Ascending aorta (tissue), 2 donors: ENCODE data around the gene IDI2. TPM values are rescaled to one million over a fixed set of nuclear protein-coding genes. Genes with fewer than 3 reads are reported as not detected.

ENCODE experiments used
- DNase-seq, 2 donors: peaks; one replicate each; pipeline ENCODE4 v3.0.0-alpha.2; 2019; ENCODE audit warnings: low spot score in 2 of 2
- H3K27ac ChIP-seq, 2 donors: fragments of 200-600 bp; sonication (generic); one replicate each; pipeline ENCODE4 v1.5.1; 2016 to 2017; ENCODE audit warnings: mild to moderate bottlenecking in 1 of 2
- H3K27me3 ChIP-seq: fragments of 200-600 bp; sonication (generic); one replicate; pipeline ENCODE4 v1.5.1; 2017
- H3K36me3 ChIP-seq, 2 donors: fragments of 200-600 bp; sonication (generic); one replicate each; pipeline ENCODE4 v1.5.1; 2016
- H3K4me1 ChIP-seq, 2 donors: fragments of 200-600 bp; sonication (generic); one replicate each; pipeline ENCODE4 v1.5.1; 2016 to 2017; ENCODE audit warnings: mild to moderate bottlenecking in 1 of 2
- H3K4me3 ChIP-seq, 2 donors: fragments of 200-600 bp; sonication (generic); one replicate each; pipeline ENCODE4 v1.5.1; 2016 to 2017; ENCODE audit warnings: mild to moderate bottlenecking in 1 of 2
- H3K9me3 ChIP-seq, 2 donors: fragments of 200-600 bp; sonication (generic); one replicate each; pipeline ENCODE4 v1.5.1; 2016
- intact Hi-C: fragments of 100-400 bp; cut with DNase I; formaldehyde crosslinking; loops from one replicate; pipeline ENCODE4 v1.15.1; 2023
- total RNA-seq: library from RNA; depleted of rRNA; stranded (reverse); fragments of >200 nt; gene quantifications from one replicate; pipeline ENCODE4 v1.1.0, GENCODE V29; 2016
- TF ChIP-seq, protein P1 (sequence below), 3 experiments: fragments of 200-600 bp in 2 of 3; fragments of 450-650 bp in 1 of 3; sonication (generic) in 2 of 3; IDR thresholded peaks; one replicate each; pipeline ENCODE4 v1.5.1; 2016 to 2019; ENCODE audit warnings: antibody characterized with exemption in 3 of 3, mild to moderate bottlenecking in 1 of 3, moderate library complexity in 1 of 3

The IDI2 gene
- total RNA-seq, 1 donor from 2014 or later = not detected

GRCh38 chr10:986137-986825, 39.4 kb downstream of the IDI2 start:
- Histone ChIP-seq H3K4me3 (no peak overlapping the region), H3K36me3 (no peaks in the 10 kb centered on the region), H3K27me3 (no peaks in the 10 kb centered on the region), H3K9me3 (no peaks in the 10 kb centered on the region), H3K4me1 (peaks cover 8 to 17% of the 10 kb centered on the region in 2 donors), H3K27ac (no peak overlapping the region)
- intact Hi-C loops = no loop called here
- TF ChIP-seq, protein P1, sequence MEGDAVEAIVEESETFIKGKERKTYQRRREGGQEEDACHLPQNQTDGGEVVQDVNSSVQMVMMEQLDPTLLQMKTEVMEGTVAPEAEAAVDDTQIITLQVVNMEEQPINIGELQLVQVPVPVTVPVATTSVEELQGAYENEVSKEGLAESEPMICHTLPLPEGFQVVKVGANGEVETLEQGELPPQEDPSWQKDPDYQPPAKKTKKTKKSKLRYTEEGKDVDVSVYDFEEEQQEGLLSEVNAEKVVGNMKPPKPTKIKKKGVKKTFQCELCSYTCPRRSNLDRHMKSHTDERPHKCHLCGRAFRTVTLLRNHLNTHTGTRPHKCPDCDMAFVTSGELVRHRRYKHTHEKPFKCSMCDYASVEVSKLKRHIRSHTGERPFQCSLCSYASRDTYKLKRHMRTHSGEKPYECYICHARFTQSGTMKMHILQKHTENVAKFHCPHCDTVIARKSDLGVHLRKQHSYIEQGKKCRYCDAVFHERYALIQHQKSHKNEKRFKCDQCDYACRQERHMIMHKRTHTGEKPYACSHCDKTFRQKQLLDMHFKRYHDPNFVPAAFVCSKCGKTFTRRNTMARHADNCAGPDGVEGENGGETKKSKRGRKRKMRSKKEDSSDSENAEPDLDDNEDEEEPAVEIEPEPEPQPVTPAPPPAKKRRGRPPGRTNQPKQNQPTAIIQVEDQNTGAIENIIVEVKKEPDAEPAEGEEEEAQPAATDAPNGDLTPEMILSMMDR (IDR thresholded peaks at IDR 0.05) = no peak
- peak in 1 of 2 donors; percentile 50 for DNase-seq

GRCh38 chr10:985361-985760, 40.3 kb downstream of the IDI2 start:
- intact Hi-C loops = no loop called here

GRCh38 chr10:983971-984655, 41.5 kb downstream of the IDI2 start:
- H3K27me3 ChIP-seq = no peaks in the 10 kb centered on the region
- peaks cover 5 to 8% of the 10 kb centered on the region in 2 donors for H3K4me1 ChIP-seq
- peak in 1 of 2 donors; percentile 12 for DNase-seq
- intact Hi-C loops = no loop called here
- H3K9me3 ChIP-seq = peaks cover 1 to 6% of the 10 kb centered on the region in 2 donors
- H3K4me3 ChIP-seq = no peak overlapping the region
- TF ChIP-seq, protein P1 (IDR thresholded peaks at IDR 0.05) = no peak
- peaks cover 0 to 7% of the 10 kb centered on the region in 2 donors for H3K36me3 ChIP-seq
- no peak overlapping the region for H3K27ac ChIP-seq

More at GRCh38 chr10:985361-985760, 40.3 kb downstream of the IDI2 start:
- no peak overlapping the region for H3K27ac ChIP-seq
- DNase-seq = no peak
- H3K4me3 ChIP-seq = no peak overlapping the region
- no peaks in the 10 kb centered on the region for H3K27me3 ChIP-seq
- peaks cover 0 to under 1% of the 10 kb centered on the region in 2 donors for H3K36me3 ChIP-seq
- H3K4me1 ChIP-seq = peaks cover 8 to 17% of the 10 kb centered on the region in 2 donors
- H3K9me3 ChIP-seq = no peaks in the 10 kb centered on the region
- TF ChIP-seq, protein P1 (IDR thresholded peaks at IDR 0.05) = no peak

DNA sequence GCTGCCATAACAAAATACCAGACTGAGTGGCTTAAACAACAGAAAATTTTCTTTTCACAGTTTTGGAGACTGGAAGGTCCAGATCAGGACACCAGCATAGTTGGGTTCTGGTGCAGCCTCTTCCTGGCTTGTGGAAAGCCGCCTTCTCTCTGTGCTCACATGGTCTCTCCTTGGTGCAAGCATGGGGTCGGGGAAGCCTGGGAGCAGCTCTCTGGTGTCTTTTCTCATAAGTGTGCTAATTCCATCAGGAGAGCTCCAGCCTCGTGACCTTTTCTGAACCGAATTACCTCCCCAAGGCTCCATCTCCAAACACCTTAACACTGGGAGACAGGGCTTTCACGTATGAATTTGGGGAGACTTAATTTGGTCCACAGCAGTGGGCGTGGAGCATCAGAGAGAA, 42.3 kb downstream of the IDI2 start:
- TF ChIP-seq, protein P1 (IDR thresholded peaks at IDR 0.05) = no peak
- no peaks in the 10 kb centered on the region for H3K27me3 ChIP-seq
- no peak overlapping the region for H3K27ac ChIP-seq
- peaks cover 5 to 8% of the 10 kb centered on the region in 2 donors for H3K4me1 ChIP-seq
- intact Hi-C loops = no loop called here
- H3K9me3 ChIP-seq = peaks cover 8 to 13% of the 10 kb centered on the region in 2 donors
- H3K36me3 ChIP-seq = peaks cover 0 to 7% of the 10 kb centered on the region in 2 donors
- peak in 1 of 2 donors; percentile 7 for DNase-seq
- H3K4me3 ChIP-seq = no peak overlapping the region

- Histone ChIP-seq H3K4me3 (no peak overlapping the region), H3K36me3 (peaks cover 0 to 7% of the 10 kb centered on the region in 2 donors), H3K4me1 (no peaks in the 10 kb centered on the region), H3K27ac (no peak overlapping the region), H3K27me3 (no peaks in the 10 kb centered on the region), H3K9me3 (peaks cover 11 to 18% of the 10 kb centered on the region in 2 donors)
- DNase-seq = peak in 1 of 2 donors; percentile 13
- TF ChIP-seq, protein P1 (IDR thresholded peaks at IDR 0.05) = no peak
- intact Hi-C loops = no loop called here
Measured at GRCh38 chr10:980468-981093, 45.1 kb downstream of the IDI2 start.
